Right forelimb (tissue), 1 donor: ENCODE data around the gene VPS13D.
A peak's percentile ranks its signal among the peaks of the same experiment; 100 is the strongest.
"Not testable (repeated sequence)": the region's sequence is repeated elsewhere in the genome, so short reads cannot be mapped to it uniquely, and the experiment has no call there.

Experiments
- DNase-seq: peaks from one replicate; pipeline ENCODE4 v3.0.0-alpha.2; 2018

VPS13D gene

DNA sequence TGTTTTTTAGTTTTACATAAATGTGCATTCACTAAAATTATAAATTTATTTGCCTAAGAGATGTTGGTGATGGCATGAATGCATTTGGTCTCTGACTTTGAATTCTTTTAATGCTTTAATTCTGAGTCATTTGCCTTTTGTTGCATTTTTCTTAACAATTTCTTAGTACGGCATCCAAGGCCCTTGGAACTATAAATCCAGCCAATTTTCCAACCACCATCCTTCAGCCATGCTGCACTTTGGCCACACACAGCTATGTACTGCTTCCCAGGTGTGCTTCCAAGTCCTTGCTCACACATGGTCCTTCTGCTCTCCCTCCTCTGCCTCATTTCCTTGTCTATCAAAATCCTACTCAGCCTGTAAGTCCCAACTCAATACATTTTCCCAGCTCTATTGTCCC is 227.1 kb downstream of the VPS13D start:
- no peak for DNase-seq

DNA sequence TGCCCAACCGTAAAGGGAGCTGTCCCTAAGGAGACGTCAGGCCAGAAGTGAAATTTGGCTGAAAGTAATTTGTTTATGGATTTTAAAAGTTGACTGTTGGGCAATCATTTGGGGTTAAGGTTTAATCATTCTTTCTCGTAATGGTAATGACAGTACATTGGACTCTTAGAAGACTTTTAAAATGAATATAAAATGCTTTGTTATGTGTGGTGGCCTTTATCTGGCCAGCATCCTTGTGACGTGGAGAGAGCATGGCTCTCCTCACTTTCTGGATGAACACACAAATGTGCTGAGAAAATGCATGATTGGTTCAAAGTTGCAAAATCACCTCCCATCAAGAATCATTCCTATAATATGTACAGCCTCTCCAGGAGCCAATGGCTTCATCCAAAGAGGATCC is 227.9 kb downstream of the VPS13D start:
- DNase-seq = no peak

DNA sequence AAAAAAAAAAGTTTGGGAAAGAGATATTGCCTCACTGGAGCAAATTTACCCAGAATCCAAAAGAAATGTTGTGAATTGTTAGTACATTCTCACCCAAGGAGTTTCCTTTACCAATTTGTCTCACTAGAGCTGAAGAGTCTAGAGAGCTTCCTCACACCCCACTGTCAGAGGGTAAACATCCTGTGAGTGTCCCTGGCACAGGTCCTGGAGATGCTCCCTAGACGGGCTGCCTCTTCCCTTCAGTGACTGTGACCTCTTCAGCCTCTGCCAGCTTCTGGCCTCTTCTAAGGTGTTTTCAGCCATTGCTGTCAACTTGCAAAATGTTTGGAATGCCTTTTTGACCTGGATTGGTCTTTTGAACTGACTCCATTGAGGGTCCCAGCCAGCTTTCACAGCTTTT is 228.7 kb downstream of the VPS13D start:
- DNase-seq = no peak

DNA sequence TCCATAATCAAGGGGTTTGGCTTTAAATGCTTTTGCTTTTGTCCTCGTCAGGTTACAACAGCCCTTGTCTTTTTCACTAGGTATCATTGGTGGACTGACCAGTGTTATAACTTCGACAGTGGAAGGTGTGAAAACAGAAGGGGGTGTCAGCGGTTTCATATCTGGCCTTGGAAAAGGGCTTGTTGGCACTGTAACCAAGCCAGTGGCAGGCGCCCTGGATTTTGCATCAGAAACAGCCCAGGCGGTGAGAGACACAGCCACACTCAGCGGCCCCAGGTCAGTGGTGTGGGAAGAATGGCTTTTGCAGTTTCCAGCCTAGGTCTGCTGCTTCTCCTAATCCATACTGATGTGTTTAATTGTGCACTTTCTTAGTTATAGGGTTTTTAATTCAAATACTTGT is 230.3 kb downstream of the VPS13D start:
- no peak for DNase-seq

DNA sequence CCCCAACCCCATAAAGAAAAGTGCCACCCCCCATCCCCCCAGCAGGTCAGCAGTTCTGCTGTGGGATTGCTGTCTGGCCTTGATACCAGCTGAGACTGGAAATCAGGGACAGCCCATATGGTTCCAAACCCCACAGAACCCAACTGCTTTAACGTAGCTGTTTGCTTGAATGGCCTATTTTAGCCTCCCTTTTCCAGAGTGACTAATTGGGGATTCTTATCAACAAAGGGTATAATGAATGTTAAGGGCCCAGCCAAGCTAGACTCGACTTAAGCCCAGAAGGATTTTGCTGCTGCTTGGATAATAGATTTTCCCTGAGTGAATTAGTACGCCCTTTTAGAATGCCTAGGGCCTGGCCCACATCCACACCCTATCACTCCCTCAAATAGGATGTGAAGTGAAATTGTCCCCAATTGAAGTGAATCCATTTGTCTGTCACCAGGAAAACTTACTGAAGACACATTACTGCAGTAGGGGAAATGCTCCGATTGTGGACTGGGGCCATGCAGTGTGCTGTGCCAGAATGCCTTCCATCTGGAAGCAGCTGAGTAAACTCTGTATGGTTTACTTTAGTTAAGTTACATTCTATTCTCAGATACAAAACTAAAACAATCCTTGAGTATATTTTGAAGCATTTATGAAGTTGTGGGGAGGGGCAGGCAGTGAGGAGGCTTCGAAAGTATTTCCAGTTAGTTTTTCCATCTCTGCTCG is 231.2 kb downstream of the VPS13D start:
- peak; percentile 83 for DNase-seq

DNA sequence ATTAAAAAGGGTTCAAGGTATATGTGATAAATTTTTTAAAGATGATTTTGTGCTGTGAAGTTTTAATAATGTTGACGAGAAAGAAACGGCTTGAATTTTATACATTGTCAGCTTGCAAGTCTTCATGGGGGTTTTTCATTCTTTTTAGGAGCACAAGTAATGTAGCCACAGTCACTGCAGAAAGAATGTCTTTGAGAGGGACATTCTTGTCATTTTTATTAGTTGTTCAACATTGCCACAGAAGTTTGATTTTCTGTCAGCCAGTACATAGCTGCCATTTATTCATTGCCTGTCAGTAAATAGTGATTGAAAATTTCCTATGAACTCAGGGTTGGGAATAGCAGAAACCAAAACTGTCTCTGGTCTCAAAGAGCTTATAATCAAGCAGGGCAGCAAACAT is 231.9 kb downstream of the VPS13D start:
- no peak for DNase-seq

DNA sequence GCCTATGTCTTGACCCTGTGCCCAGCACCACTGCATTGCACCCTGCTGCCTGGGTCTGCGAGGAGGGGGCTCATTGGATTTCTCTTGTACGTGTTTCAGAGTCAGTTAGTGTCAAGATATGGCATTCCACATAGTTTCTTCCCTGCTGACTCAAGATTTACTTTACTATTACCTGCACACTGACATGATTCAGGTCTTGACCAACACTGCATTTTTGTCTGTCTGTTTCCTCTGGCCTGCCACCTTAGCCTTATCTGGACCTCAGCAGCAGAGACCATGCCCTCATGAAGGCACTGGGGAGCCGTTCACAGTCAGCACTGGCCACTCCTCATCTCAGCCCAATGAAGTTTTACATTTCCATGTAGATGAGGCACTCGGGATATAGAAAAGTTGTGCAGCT is 232.8 kb downstream of the VPS13D start:
- DNase-seq = no peak

DNA sequence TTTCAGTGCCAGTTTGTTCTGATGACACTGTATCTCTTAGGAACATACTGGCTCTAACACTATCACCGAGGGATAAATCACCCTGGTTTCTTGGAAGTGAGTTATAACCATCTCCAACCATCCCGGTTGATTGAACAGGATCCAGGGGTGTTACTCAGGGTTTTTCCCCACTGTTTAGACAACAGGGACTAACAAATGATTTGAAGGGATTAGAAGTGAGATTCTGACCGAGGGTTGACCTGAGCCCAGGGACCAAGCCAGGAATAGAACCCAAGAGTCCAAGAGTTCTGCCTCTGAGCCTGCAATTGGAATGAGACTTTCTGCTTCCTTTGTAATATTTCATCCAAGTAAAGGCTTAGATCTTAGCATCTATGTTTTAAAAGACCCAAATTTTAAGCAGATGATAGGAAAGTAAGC is 234.2 kb downstream of the VPS13D start:
- peak; percentile 81 for DNase-seq

DNA sequence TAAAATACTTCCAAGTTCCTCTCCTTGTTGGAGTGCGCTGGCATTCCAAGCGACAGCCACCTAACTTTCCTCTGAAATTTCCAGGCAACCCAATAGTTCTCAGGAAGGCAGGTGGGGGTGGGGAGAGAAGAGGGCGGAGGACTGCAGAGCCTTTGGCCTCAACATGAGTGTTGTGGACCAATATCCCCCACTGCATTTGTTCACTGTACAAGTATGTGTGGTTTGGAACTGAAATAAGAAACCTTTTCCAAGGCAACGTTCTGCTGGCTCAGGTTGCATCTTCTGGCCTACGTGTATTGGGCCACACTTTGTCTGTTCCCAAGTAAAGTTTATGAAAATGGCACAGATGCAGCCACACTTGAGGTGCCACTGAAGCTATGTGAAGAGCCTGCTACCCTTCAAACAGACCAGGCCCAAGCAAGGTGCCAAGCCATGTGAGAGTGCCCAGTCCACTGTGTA is 234.8 kb downstream of the VPS13D start:
- peak; percentile 79 for DNase-seq

DNA sequence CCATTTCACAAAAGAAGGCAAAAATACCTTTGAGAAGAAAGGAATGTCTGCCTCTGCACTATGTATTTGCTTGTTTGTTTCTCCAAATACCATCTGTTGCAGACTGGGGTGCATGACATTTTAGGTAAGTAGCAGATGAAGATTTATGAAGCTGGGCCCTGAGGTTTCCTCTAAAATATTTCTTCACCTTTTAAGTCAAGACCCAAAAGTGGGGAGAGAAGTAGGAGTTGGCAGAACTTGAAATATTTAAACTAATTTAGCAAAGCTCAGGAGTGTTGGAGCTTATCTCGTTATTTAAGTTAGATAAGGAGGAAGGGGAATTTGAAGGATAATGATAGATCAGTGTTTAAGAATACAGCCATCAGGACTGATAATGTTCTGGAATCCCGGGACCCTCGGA is 235.3 kb downstream of the VPS13D start:
- DNase-seq = no peak

DNA sequence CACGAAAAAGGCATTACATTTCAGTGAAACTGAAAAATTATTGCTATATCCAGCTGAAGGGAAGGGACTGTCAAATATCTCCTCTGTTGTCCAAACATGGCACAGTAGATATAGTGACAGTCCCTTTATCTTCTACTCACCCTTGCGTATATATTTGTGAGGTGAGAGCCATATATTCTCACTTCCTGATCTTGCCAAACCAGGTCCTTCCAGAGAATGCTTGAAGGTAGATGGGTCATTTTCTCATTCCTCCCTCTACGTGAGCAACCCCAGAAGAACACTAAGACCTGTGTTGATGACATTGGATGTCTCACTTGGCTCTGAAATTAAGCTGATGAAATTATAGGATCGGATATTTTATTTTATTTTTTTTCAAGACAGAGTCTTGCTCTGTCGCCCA is 237.0 kb downstream of the VPS13D start:
- no peak for DNase-seq

DNA sequence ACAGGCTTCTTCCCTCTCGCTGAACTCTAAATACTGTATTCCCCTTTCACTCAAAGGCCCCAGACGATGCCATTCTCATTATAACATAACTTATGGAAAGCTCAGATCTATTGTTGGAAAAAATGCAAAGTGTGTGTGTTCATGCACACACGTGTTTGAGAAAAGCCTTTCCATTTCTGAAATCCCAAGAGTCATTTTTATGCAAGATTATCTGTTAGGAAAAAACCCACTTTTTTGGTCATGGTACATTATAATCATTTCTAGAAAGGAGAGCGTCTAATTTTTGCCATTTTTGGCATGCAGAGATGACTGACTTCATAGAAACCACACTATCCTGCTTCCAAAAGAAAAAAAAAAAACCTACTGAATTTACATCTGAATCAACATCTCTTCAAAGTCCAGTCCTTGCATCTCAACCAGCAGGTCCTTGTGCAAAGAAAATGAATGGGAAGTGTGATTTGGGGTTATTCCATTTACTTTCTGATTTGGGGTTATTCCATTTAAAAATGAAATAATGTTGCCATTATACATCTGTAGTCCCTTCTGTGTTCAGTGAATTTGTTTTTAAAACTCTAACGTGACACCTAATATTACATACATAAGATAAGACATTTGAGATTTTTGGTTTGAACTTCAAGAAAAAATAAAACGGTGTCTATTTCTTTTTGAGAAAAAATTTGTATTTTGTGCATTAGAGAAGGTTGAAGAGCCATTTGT is 237.9 kb downstream of the VPS13D start:
- DNase-seq = no peak

DNA sequence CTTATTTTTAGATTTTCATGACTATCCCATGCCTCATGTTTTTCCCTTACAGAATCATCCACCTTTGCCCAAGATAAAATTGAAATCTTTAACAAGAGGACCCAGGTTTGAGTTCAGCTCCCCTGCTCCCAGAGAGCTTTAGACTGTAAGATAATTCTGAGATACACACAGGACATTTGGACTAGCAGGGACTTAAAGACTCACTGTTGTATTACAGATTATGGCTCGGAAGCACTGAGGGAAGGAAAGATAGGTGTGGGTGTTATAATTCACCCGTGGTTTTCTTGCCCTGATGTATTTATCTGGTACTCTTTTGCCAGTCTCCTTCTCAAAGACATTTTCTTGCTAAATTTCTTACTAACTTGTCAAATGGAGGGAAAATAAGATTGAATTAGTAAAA is 238.5 kb downstream of the VPS13D start:
- no peak for DNase-seq

DNA sequence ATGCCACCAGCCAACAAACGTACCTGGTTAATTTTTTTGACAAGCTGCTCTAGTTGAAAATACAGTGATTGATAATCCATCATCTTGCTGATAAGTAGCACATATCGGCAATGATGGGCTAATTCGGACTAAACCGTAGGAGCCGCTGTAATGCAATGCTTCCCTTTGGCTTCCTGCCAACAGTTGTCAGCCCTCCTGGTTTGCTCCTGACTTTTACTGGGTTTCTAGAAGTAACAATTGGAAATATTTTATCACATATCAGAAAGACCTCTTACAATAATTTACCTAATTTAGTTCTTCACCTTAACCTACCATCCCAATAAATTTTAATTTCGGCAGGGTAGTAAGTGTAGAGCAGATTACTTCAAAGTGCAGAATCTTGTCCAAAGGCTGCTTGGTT is 239.7 kb downstream of the VPS13D start:
- DNase-seq = no peak

DNA sequence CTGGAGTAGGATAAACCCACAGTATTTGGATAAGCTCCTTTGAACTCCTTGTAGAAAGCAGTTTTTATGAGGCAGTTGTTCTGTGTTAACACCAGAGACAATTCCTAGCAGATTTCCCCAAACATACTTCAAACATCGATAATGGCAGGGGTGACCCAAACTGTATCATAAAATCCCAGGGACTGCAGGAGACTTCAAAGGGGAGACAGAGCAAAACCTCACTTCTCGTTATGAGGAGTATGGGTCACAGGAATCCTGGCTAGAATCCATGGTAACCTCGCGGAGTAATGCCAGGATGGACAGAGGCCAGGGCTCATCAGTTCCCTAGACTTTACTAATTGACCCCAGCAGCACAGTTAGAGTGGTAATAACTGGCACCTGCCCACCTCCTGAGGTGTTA is 240.2 kb downstream of the VPS13D start:
- DNase-seq = no peak

DNA sequence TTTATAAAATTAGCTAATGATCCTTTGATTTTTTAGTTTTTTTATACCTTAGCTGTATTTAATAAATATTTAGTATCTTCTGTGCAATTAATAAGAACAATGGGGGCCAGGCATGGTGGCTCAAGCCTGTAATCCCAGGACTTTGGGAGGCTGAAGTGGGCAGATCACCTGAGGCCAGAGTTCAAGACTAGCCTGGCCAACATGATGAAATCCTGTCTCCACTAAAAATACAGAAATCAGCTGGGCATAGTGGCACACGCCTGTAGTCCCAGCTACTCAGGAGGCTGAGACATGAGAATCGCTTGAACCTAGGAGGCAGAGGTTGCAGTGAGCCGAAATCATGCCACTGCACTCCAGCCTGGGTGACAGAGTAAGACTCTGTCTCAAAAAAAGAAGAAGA is 241.1 kb downstream of the VPS13D start:
- not testable (repeated sequence) for DNase-seq

DNA sequence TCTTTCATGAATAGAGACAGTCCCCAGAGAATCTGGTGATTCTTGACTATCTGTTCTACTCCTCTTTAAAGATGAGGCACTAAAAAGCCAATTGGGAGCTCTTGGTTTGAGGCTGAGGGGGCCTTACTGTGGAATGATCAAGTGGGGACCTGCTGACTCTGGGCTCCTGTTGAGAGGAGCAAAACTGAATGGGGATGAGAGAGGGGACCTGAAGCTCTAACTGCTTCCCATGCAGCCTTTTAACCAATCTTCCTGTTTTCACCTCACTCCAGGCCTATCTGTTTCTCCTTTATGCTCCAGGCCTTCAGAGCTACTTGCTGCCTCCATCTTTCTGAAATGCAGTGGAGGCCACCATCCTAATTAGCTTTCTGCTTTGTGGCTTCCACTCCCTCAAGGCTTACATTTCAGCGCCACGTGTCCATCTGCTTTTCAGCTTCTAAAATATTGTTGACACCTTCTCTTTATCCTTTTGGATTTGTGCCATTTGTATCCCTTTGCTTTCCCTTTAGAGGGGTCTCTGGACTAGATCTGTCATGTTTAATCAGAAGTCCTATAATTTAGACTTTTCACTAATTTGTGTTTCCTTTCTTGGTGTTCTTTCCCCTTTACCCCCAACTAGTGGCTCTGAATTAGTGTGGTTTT is 242.4 kb downstream of the VPS13D start:
- no peak for DNase-seq

DNA sequence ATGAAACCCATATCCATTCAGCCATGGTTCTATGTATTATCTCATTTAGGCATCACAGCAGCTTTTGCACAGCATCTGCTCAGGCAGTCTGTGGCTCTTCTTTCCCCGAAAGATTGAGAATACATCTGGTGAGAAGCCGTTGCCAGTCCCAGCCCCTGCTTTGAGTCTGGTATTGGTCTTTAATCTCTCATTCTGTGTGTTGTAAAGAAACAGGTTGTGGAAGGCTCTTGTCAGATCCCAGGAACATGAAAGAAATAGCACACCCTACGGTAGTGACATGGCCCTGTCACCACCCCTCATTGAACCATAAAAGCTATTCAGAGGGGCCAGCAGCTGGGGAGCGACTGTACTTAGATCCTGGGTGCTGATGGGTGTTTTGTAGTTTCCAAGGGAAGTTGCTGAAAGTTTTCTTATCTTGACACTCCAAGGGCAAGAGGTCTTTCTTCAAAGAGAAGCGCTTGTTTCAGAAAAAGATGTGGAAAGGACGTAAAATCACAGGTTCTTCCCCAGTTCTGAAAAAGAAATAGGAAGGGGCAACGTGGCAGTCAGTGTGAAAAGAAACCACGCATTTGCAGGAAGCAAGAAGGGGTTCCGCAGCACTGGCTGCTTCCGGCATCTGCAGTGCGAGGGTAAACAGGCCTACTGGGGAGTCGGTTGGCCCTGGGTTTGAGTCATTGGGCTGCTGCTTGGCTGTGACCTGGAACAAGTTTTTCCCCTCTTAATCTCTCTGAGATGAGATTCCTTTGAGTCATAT is 243.1 kb downstream of the VPS13D start:
- DNase-seq = no peak

DNA sequence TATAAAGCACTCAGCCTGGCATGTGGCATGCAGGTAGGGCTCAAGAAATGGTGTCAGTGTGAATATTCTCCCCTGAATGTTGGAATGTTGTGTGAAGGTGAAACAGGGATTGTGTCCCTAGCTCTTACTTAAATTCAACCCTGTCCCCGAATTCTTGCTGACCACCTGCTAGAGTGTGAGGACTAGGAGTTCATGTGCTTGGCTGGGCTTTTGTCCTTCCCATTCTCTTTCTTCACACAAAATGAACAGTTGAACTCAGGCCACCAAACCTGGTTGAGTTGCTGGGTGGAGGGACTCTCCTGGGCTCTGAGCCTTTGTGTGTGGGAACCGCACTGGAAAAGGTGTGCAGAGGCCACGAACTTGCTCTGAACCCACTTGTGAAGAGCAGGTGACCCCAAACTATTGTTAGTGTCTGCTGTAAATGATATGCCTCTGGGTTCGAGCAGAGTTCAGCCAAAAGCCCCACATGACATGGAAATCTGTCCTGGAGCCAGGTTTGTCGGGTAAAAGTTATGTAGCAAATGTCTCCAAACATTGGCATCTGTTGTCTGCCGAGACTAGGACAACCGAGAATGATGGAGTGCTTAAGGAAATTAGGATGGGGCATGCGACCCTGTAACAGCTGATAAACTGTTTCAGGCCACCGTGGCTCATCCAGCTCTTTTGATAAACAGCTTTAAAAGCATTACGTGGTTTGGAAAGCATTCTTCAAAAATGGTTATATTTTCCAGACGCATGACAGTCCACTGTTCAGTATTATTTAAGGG is 243.9 kb downstream of the VPS13D start:
- no peak for DNase-seq

DNA sequence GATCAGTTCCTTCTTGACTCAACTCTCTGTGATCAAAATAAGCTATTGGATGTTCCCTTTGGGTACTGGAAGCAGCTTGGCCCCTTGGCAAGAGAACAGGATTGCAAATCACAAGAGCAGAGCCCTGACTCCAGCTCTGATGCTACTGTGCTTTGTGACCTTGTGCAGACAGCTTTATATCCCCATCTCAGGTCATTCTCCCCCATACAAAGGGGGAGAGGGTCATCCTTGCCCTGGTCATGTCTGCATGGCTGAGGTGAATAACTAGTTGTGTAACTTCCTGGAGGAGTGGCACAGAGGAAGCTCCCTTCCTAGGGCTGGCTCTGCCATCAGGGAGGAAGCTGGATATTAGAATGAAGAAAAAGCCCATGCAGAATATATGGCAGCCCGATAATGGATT is 245.3 kb downstream of the VPS13D start:
- DNase-seq = no peak

DNA sequence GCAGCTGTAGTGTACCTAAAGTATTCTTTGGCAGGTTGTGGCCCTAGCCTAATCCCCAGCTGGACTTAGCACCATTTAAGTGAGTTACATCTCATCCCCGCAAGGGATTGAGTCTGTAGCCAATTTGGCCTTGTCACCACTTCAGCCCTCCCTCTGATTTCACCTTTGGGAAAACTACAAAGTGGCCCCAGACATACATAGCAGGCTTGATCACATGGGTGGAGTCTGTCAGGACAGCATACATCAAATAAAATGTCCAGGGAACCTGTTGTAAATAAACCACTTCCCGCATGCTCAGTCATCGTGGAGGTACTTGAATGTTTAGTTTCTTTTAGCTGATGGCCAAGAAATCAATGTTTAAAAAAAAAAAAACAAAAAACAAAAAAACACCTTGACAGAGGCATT is 245.7 kb downstream of the VPS13D start:
- no peak for DNase-seq

DNA sequence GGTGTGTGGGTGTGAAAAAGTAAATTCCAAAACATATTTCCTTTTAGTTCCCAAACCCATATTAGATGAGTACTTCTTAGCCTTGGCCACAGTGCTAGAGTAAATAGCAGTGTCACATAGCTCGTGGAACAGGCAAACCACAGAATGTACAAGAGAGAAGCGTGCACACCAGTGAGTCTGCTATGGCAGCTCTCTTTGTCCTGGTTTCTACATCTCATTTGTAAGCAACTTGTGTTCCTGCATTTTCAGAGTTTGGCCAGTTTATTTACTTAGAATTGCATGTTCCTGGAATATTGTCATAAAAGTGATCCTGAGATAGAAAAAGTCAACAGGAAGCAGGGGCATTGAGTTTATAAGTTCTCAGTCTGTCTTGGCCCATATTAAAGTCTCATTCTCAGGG is 246.1 kb downstream of the VPS13D start:
- no peak for DNase-seq

DNA sequence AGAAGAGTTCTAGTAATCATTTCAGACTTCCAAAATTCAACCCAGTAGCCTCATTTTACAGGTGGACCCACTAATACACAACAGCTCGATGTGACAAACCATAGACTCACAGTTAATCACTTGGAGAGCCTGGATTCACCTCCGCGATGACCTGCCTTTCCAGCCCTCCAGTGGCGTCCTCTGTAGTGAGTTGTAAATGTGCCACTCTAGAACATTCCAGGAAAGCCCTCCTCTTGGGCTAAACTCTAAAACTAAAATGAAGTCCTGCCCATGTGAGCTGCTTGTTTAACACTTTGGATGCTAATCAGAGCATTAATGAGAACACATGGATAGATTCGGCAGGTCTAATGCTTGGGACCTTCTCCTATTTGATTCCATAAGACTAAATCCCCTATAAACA is 247.5 kb downstream of the VPS13D start:
- DNase-seq = no peak
